HG02571 (cell line): ENCODE data around the gene SLC16A2.
A peak's percentile ranks its signal among the peaks of the same experiment; 100 is the strongest.
"Not testable (repeated sequence)": the region's sequence is repeated elsewhere in the genome, so short reads cannot be mapped to it uniquely, and the experiment has no call there.

Experiments
- ATAC-seq: cut with Tn5 transposase; IDR thresholded peaks from one replicate; pipeline ENCODE4 v1.9.1; 2021; ENCODE audit warnings: mild to moderate bottlenecking, moderate library complexity; ENCODE audit not compliant: unreplicated experiment

SLC16A2 gene

DNA sequence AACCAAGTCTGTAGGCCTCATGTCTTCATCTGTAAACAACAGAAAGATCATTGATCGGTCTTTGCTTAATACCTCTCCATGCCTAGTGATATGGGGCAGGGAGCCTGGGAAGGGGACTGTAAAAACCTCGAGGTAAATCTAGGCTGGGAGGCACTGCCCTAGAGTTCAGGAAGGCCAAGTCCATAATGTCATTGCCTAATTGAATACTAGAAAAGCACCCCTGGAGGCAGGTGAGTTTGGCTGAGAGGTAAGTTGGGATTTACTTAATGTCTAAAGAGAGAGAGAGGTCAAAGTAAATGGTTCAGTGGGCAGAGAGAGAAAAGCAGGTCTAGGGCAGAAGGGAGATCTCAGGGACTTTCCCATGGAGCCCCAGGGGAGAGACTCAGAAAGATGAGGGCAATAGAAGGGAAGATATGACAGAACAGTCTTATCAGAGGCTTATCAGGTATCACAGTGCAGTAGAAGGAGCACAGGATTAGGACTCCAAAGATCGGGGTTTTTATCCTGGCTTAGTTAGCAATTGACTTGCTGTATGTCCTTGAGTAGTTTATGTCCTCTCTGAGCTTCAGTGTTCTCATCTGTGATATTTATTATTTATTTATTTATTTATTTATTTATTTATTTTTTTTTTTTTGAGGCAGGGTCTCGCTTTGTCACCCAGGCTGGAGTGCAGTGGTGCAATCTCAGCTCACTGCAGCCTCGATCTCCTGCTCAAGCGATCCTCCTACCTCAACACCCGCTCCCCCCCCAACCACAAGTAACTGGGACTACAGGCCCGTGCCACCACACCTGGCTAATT lies 85.2 kb downstream of the SLC16A2 start:
- peak; percentile 79 for ATAC-seq

GRCh38 chrX:74507191-74507590 lies 85.9 kb downstream of the SLC16A2 start:
- no peak for ATAC-seq

DNA sequence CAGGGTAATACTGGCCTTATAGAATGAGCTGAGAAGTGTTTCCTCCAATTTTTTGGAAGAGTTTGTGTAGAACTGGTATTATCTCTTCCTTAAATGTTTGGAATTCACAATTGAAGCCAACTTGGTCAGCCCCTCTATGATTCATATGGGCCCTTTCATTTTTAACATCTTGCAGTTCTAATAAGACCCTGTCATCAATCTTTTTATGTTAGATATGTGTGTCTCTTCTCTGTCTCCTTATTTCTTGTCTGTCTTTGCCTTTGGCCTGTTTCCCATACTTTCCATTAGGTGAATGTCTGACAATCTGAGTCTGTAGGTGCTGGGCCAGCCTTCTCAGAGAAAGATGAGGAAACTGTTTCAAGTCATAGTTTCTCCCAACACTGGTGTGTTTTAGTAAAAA lies 88.7 kb downstream of the SLC16A2 start:
- ATAC-seq: no peak

DNA sequence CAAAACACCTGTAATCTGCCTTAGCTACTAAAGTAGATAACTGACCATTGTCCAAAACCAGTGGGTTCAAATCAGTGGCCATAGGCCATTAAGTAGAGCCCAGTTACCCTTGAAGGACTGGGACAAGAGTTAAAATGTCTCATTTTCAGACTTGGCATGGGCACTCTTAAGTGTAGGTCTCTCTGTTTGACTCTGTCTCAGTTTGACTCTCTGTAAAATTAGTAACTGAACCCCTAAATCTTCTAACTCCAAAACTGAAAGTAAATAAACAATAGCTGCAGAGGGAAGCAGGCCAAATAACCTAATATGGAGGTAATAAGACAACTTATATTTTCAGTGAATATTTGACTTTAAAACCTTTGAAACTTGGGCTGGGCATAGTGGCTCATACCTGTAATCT lies 89.1 kb downstream of the SLC16A2 start:
- ATAC-seq: peak; percentile 55

DNA sequence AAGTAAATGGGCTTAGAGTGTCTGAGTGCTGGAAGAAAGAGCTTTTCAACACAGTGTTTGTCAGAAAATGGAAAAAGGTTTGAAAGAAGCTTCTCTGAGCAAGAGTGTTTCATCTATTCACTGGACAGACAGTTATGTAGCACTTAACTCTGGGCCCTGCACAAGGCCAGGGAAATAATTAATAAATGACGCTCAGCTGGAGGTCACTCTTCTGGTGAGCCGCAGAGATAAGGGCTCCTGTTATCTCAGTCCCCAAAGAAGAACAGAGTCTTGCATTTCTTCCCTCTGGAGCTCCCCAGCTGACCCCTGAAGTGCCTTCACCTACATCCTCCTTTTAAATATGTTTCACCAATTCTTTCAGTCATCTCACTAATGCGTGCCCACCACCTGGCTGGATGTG lies 90.4 kb downstream of the SLC16A2 start:
- ATAC-seq: no peak

- ATAC-seq: no peak
Measured at GRCh38 chrX:74514384-74514783, 93.1 kb downstream of the SLC16A2 start.

GRCh38 chrX:74515356-74515755 lies 94.1 kb downstream of the SLC16A2 start:
- ATAC-seq: no peak

DNA sequence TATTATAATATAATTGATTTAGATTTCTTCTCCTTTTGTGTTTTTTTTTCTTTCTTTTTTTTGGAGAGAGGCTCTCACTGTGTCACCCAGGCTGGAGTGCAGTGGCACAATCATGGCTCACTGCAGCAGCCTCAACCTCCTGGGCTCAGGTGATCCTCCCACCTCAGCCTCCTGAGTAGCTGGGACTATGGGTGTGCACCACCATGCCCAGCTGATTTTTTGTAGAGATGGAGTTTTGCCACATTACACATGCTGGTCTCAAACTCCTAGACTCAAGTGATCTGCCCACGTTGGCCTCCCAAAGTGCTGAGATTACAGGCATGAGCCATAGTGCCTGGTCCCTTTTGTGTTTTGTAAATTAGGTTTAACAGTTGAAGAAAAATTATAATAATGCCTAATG lies 94.7 kb downstream of the SLC16A2 start:
- not testable (repeated sequence) for ATAC-seq

GRCh38 chrX:74519870-74520269 lies 98.6 kb downstream of the SLC16A2 start:
- no peak for ATAC-seq

- no peak for ATAC-seq
Measured at GRCh38 chrX:74520291-74520690, 99.0 kb downstream of the SLC16A2 start.

- no peak for ATAC-seq
Measured at GRCh38 chrX:74520896-74521295, 99.6 kb downstream of the SLC16A2 start.

- ATAC-seq: no peak
Measured at GRCh38 chrX:74521961-74522751, 100.9 kb downstream of the SLC16A2 start.

- ATAC-seq: no peak
Measured at GRCh38 chrX:74523224-74523623, 101.9 kb downstream of the SLC16A2 start.

GRCh38 chrX:74523870-74524735 lies 102.8 kb downstream of the SLC16A2 start:
- ATAC-seq: no peak

DNA sequence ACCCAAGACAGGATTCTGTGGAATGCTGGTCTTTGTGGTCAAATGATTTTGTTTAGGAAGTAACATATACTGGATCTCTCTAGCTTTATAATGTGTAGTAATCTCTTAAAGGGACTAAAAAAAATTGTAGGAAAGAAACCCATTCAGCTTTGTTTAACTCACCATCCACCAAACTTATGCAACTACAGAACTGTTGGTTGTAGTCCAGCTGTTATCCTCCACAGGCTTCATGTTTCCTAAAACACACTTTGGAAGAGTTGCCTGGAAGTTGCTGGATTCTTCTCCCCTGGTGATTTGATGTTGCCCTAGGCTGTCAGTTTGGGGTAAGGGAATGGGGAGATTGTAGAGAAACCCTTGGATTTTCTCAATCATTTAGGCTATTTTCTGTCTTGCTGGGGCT lies 103.8 kb downstream of the SLC16A2 start:
- ATAC-seq: no peak

DNA sequence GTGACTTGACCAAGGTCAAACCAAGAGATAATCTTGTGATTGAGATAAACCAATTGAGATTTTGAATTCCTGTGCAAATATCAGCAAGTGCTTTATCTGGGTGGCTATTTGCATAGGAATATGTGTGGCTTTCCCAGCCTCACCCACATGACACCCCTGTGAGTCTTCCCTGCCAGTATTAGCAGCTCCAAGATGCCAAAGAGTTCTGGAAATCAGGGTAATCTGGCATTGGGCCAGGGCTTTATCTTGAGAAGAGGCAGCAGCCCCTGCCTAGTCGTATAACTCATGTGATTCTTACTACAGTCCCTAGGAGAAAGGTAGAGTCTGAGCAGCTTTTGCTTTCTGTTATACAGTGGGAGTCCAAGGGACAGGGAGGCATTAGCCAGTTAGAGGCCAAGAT lies 105.5 kb downstream of the SLC16A2 start:
- no peak for ATAC-seq

- ATAC-seq: no peak
Measured at GRCh38 chrX:74527350-74527749, 106.1 kb downstream of the SLC16A2 start.

- ATAC-seq: no peak
Measured at GRCh38 chrX:74529311-74529710, 108.0 kb downstream of the SLC16A2 start.

DNA sequence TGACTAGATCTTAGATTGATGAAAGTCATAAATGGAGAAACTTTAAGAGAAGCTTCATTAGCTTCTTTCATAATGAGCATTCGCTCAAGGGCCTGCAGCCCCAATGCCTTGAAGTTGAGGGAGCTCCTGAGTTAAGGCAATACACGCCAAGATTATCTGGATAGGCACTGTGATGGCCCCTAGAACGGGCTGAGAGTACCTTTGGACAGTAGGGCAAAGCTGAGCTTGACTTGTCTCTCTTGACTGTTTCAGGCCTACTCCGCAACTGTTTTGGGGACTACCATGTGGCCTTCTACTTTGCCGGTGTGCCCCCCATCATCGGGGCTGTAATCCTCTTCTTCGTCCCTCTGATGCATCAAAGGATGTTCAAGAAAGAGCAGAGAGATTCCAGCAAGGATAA lies 109.8 kb downstream of the SLC16A2 start:
- ATAC-seq: no peak

- no peak for ATAC-seq
Measured at GRCh38 chrX:74534569-74535038, 113.3 kb downstream of the SLC16A2 start.

DNA sequence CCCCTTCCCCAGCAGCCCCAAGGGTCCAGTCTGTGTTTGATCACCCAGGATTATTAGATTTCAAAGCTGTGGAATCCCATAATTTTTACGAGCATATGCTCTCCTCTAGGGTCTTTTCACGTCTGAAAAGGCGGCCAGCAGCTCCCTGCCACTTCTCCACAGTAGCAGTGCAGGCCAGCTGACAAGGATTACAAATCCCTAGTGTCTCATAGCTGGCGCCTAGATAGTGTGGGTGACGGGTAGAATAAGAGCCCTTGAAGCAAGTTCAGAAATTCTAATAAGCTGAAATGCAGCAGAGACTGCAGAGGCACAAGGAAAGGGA lies 113.8 kb downstream of the SLC16A2 start:
- no peak for ATAC-seq
